ENCODE results near the gene ZNF672.

The ZNF672 gene

GRCh38 chr1:248849637-248850036, 11.6 kb downstream of the ZNF672 start:
- DNase-seq (ENCODE audit: low spot score) = no peak
- H3K4me1 ChIP-seq (ENCODE audit: insufficient read depth, poor library complexity, severe bottlenecking) = no peaks in the 10 kb centered on the region
- no peak overlapping the region for H3K27ac ChIP-seq (ENCODE audit: poor library complexity, severe bottlenecking)
- ATAC-seq (ENCODE audit: low read depth) = no peak
- no peak for TF ChIP-seq CTCF (IDR thresholded peaks at IDR 0.05; ENCODE audit: poor library complexity, severe bottlenecking)
- H3K4me3 ChIP-seq (ENCODE audit: severe bottlenecking) = no peak overlapping the region
- H3K36me3 ChIP-seq (ENCODE audit: low read depth) = peaks cover 40% of the 10 kb centered on the region
- no peaks in the 10 kb centered on the region for H3K9me3 ChIP-seq (ENCODE audit: severe bottlenecking)
- no peaks in the 10 kb centered on the region for H3K27me3 ChIP-seq (ENCODE audit: insufficient read depth, poor library complexity, severe bottlenecking)

- H3K27ac ChIP-seq (ENCODE audit: poor library complexity, severe bottlenecking) = no peak overlapping the region
- no peak for DNase-seq (ENCODE audit: low spot score)
- peaks cover 38% of the 10 kb centered on the region for H3K36me3 ChIP-seq (ENCODE audit: low read depth)
These were observed 12.1 kb downstream of the ZNF672 start for GRCh38 chr1:248850124-248850523.

GRCh38 chr1:248850536-248851251, 12.7 kb downstream of the ZNF672 start:
- H3K4me1 ChIP-seq (ENCODE audit: insufficient read depth, poor library complexity, severe bottlenecking) = no peaks in the 10 kb centered on the region
- H3K27me3 ChIP-seq (ENCODE audit: insufficient read depth, poor library complexity, severe bottlenecking) = no peaks in the 10 kb centered on the region
- H3K27ac ChIP-seq (ENCODE audit: poor library complexity, severe bottlenecking) = no peak overlapping the region
- no peaks in the 10 kb centered on the region for H3K9me3 ChIP-seq (ENCODE audit: severe bottlenecking)
- DNase-seq (ENCODE audit: low spot score) (no peak), ATAC-seq (ENCODE audit: low read depth) (no peak)
- no peak for TF ChIP-seq CTCF (IDR thresholded peaks at IDR 0.05; ENCODE audit: poor library complexity, severe bottlenecking)
- H3K4me3 ChIP-seq (ENCODE audit: severe bottlenecking) = no peak overlapping the region
- H3K36me3 ChIP-seq (ENCODE audit: low read depth) = peaks cover 41% of the 10 kb centered on the region

More at GRCh38 chr1:248850124-248850523, 12.1 kb downstream of the ZNF672 start:
- no peaks in the 10 kb centered on the region for H3K9me3 ChIP-seq (ENCODE audit: severe bottlenecking)
- no peak overlapping the region for H3K4me3 ChIP-seq (ENCODE audit: severe bottlenecking)
- H3K27me3 ChIP-seq (ENCODE audit: insufficient read depth, poor library complexity, severe bottlenecking) = no peaks in the 10 kb centered on the region
- no peak for ATAC-seq (ENCODE audit: low read depth)
- TF ChIP-seq CTCF (IDR thresholded peaks at IDR 0.05; ENCODE audit: poor library complexity, severe bottlenecking) = no peak
- H3K4me1 ChIP-seq (ENCODE audit: insufficient read depth, poor library complexity, severe bottlenecking) = no peaks in the 10 kb centered on the region

- H3K27ac ChIP-seq (ENCODE audit: poor library complexity, severe bottlenecking) = no peak overlapping the region
- no peak for ATAC-seq (ENCODE audit: low read depth)
- no peaks in the 10 kb centered on the region for H3K27me3 ChIP-seq (ENCODE audit: insufficient read depth, poor library complexity, severe bottlenecking)
- H3K9me3 ChIP-seq (ENCODE audit: severe bottlenecking) = no peaks in the 10 kb centered on the region
- peaks cover 44% of the 10 kb centered on the region for H3K36me3 ChIP-seq (ENCODE audit: low read depth)
- no peaks in the 10 kb centered on the region for H3K4me1 ChIP-seq (ENCODE audit: insufficient read depth, poor library complexity, severe bottlenecking)
- no peak for TF ChIP-seq CTCF (IDR thresholded peaks at IDR 0.05; ENCODE audit: poor library complexity, severe bottlenecking)
- DNase-seq (ENCODE audit: low spot score) = no peak
- H3K4me3 ChIP-seq (ENCODE audit: severe bottlenecking) = no peak overlapping the region
These were observed 13.4 kb downstream of the ZNF672 start for GRCh38 chr1:248851390-248851789.

Data from RWPE2 (cell line).